PC-9 (cell line): ENCODE measurements around the gene RNF186.

Experiments used
- CTCF ChIP-seq: fragments of 200-600 bp; sonication (generic); conservative IDR thresholded peaks from 2 replicates; pipeline ENCODE4 v1.6.1; 2017; ENCODE audit warnings: mixed run types, antibody characterized with exemption, mild to moderate bottlenecking, moderate library complexity
- EZH2 ChIP-seq: fragments of 200-600 bp; sonication (generic); IDR thresholded peaks from 2 replicates; pipeline ENCODE4 v1.8.0; 2017; ENCODE audit warnings: antibody characterized with exemption, low read depth

- TF ChIP-seq EZH2 (no peak), CTCF (no peak)
These were observed 830 bp downstream of the RNF186 start for GRCh38 chr1:19814244-19814661.
